GM19397 (cell line): ENCODE measurements around the gene ANKS6.

ENCODE experiments used
- ATAC-seq: cut with Tn5 transposase; IDR thresholded peaks from one replicate; pipeline ENCODE4 v1.9.1; 2021; ENCODE audit warnings: mild to moderate bottlenecking, moderate library complexity; ENCODE audit not compliant: unreplicated experiment

Gene ANKS6

DNA sequence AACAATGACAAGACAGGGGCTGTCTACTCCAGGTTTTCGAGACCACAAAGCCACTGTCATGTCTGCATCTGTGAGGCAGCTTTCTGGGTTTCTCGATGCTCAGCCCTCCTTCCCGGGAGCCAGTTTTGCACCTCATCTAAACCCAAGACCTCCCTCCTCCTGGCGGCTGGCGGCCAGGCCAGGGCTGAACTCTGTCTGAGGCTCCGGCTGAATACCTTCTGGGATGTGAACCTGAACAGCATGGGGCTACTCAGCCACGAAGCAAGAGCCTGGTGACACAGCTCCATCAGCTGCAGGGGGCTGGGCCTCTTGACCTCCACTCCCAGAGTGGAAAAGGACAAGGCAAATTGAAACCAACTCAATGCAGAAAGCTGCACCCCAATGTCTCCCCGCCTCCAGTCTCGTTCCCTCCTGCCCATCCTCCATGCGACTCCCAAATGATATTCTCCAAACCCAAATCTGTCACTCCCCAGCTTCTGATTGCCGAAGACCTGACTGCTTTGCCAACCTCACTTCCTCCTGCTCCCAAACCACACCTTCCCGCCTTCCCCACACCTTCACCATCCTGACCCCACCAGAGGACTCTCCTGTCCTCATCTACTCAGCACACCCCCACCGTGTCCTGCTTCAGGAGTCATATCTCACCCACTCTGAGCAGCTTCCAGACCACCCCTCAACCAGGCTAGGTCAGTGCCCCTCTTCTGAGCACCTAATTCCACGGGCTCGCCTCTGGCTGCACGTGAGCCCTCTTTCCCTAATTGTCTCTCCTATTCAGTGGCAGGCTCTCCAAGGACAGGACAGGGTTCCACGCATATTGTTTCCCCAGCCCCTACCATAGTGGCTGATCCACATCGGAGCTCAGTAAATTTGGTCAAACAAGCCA is 4.5 kb downstream of the ANKS6 start:
- ATAC-seq, result no peak

GRCh38 chr9:98790842-98791607 is 5.3 kb downstream of the ANKS6 start:
- peak; percentile 49 for ATAC-seq

GRCh38 chr9:98790134-98790841 is 6.1 kb downstream of the ANKS6 start:
- ATAC-seq, result no peak

DNA sequence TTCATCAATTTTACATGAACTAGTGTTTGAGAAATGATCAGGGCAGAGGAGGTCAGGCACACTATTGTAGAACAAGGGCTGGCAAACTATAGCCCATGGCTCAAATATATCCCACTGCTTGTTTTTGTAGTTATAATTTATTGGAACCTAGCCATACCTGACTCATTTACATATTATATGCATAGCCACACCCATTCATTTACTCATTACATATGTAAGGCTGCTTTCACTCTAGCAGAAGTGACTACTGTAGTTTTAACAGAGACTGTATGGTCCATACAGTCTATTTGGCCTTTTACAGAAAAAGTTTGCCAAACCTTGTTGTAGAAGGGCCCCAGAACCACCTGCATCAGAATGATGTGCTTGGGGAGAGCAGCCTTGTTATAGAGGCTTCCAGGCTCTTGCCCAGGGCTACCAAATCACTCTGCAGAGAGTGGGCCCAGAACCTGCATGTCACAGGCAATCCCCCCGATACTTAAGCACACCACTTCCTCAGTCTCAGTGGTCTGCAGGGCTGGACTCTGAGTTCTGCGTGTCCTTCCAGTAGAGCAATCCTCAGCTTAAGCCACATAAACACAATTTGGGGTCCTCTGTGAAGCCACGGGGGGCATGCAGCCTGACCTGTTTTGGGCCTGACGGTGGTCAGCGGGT is 6.7 kb downstream of the ANKS6 start:
- no peak for ATAC-seq

- ATAC-seq, result no peak
These were observed 8.5 kb downstream of the ANKS6 start for GRCh38 chr9:98787766-98788335.

- no peak for ATAC-seq
These were observed 9.4 kb downstream of the ANKS6 start for GRCh38 chr9:98786750-98787510.

- no peak for ATAC-seq
These were observed 11.2 kb downstream of the ANKS6 start for GRCh38 chr9:98784831-98785806.

- no peak for ATAC-seq
These were observed 12.7 kb downstream of the ANKS6 start for GRCh38 chr9:98783518-98784226.

- ATAC-seq, result no peak
These were observed 14.6 kb downstream of the ANKS6 start for GRCh38 chr9:98781588-98782383.

GRCh38 chr9:98780059-98780749 is 16.2 kb downstream of the ANKS6 start:
- no peak for ATAC-seq

DNA sequence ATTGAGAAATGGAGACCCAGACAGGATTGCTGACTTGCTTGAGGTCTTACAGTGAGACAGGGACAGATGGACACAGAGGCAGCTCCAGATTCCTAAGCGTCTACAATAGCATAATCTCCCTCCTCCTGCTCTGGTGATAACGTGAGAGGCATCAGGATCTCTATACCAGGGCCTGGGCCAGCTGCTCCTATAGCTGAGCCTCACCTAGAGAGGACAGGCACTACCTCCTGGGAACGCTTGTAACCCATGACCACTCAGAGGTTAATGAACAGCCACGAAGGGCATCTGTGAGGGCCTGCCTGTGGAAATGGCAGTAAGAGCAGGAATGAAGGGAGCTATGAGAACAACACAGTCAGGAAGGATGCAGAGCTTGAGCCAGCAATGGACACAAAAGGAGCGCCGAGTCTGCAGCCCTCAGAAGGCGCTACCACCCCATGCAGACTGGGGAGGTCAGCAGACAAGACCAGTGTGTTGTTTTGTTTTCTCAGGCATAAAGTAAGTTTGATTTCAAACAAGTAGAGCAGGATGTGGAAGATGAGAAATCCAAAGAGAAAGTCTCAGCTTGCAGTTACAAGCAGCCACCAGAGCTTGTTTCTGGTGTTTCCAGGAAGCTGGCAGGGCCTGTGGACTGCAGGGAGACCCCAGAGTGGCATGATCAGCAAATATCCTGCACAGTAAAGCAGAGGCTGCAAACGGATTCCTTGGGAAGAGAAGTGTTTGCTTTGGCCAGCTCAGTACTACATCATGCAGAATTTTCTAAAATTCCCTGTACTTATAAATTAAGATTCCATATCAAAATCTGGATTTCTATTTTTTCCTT is 17.4 kb downstream of the ANKS6 start:
- ATAC-seq, result no peak

GRCh38 chr9:98778251-98778650 is 18.1 kb downstream of the ANKS6 start:
- no peak for ATAC-seq

DNA sequence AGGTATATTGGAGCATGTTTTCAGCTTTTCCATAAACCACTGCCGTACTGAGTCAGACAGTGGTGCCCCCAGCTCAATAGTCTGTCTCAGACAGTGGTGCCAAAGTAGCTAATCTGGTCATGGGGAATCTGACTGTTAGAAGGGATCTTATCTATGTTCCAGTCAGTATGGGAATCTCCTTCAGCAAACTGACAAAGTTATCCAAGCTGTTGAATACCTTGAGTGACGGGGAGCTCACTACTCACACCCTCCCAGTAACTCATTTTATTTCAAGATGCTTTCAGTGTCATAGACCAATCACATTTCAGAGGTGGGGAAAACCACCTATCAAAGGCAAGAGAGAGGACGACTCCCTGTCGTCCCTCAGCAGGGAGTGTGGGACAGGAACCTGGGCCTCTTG is 18.7 kb downstream of the ANKS6 start:
- ATAC-seq, result no peak

- ATAC-seq, result no peak
These were observed 20.4 kb downstream of the ANKS6 start for GRCh38 chr9:98775831-98776441.

- ATAC-seq, result no peak
These were observed 21.6 kb downstream of the ANKS6 start for GRCh38 chr9:98774746-98775145.
